GM18505 (cell line): ENCODE data around the gene PREPL.

Experiments
- ATAC-seq: cut with Tn5 transposase; IDR thresholded peaks from one replicate; pipeline ENCODE4 v1.9.1; 2021; ENCODE audit not compliant: unreplicated experiment
- POLR2A ChIP-seq: IDR thresholded peaks from 4 replicates; pipeline ENCODE4 v1.6.1; 2011; ENCODE audit warnings: borderline replicate concordance; ENCODE audit not compliant: insufficient read depth, insufficient read length; ENCODE audit errors: extremely low read depth

The PREPL gene

GRCh38 chr2:44360749-44361329, 455 bp downstream of the PREPL start:
- no peak for ATAC-seq
- TF ChIP-seq POLR2A, result no peak

- TF ChIP-seq POLR2A, result no peak
- no peak for ATAC-seq
Observed at GRCh38 chr2:44358503-44358902, 2.8 kb downstream of the PREPL start.

GRCh38 chr2:44354761-44355160, 6.5 kb downstream of the PREPL start:
- TF ChIP-seq POLR2A, result no peak
- no peak for ATAC-seq

- no peak for ATAC-seq
Observed at GRCh38 chr2:44352510-44352909, 8.8 kb downstream of the PREPL start.

GRCh38 chr2:44351676-44352075, 9.6 kb downstream of the PREPL start:
- TF ChIP-seq POLR2A, result no peak
- ATAC-seq, result no peak

More at GRCh38 chr2:44352510-44352909, 8.8 kb downstream of the PREPL start:
- TF ChIP-seq POLR2A, result no peak

GRCh38 chr2:44351088-44351487, 10.2 kb downstream of the PREPL start:
- ATAC-seq, result no peak
- TF ChIP-seq POLR2A, result no peak

- no peak for TF ChIP-seq POLR2A
- ATAC-seq, result no peak
Observed at GRCh38 chr2:44349506-44349905, 11.8 kb downstream of the PREPL start.

- TF ChIP-seq POLR2A, result no peak
- ATAC-seq, result no peak
Observed at GRCh38 chr2:44348400-44348799, 12.9 kb downstream of the PREPL start.

- TF ChIP-seq POLR2A, result no peak
- ATAC-seq, result no peak
Observed at GRCh38 chr2:44347526-44347925, 13.8 kb downstream of the PREPL start.

- no peak for TF ChIP-seq POLR2A
- no peak for ATAC-seq
Observed at GRCh38 chr2:44342854-44343253, 18.4 kb downstream of the PREPL start.

- ATAC-seq, result no peak
- TF ChIP-seq POLR2A, result no peak
Observed at GRCh38 chr2:44335806-44336538, 25.3 kb downstream of the PREPL start.

GRCh38 chr2:44333994-44334393, 27.3 kb downstream of the PREPL start:
- no peak for TF ChIP-seq POLR2A
- no peak for ATAC-seq

GRCh38 chr2:44330801-44331200, 30.5 kb downstream of the PREPL start:
- ATAC-seq, result no peak
- TF ChIP-seq POLR2A, result no peak

GRCh38 chr2:44329343-44329742, 32.0 kb downstream of the PREPL start:
- no peak for TF ChIP-seq POLR2A
- no peak for ATAC-seq
